IPS DF 4.7 (cell line): ENCODE results near the gene NFATC3.

Experiments used
- DNase-seq: peaks from one replicate; pipeline ENCODE4 v3.0.0-alpha.2; 2013; ENCODE audit warnings: low spot score; ENCODE audit errors: extremely low read depth

NFATC3 gene

GRCh38 chr16:68230176-68230571 is 145.0 kb downstream of the NFATC3 start:
- no peak for DNase-seq

GRCh38 chr16:68230956-68231355 is 145.8 kb downstream of the NFATC3 start:
- DNase-seq, result no peak

GRCh38 chr16:68231384-68232136 is 146.4 kb downstream of the NFATC3 start:
- DNase-seq, result no peak

GRCh38 chr16:68232335-68232734 is 147.2 kb downstream of the NFATC3 start:
- DNase-seq, result no peak

GRCh38 chr16:68233085-68233834 is 148.1 kb downstream of the NFATC3 start:
- DNase-seq, result no peak

- no peak for DNase-seq
Measured at GRCh38 chr16:68233835-68234187, 148.6 kb downstream of the NFATC3 start.

GRCh38 chr16:68234188-68235107 is 149.3 kb downstream of the NFATC3 start:
- no peak for DNase-seq

- DNase-seq, result no peak
Measured at GRCh38 chr16:68235108-68235886, 150.1 kb downstream of the NFATC3 start.

- no peak for DNase-seq
Measured at GRCh38 chr16:68235887-68236136, 150.6 kb downstream of the NFATC3 start, which contains the start of gene ESRP2. ESRP2 (minus strand) TSS chr16:68236127; CDS start chr16:68236045, 82 bp downstream.

- DNase-seq, result no peak
Measured at GRCh38 chr16:68236137-68236825, 151.1 kb downstream of the NFATC3 start.

- no peak for DNase-seq
Measured at GRCh38 chr16:68236826-68237242, 151.7 kb downstream of the NFATC3 start.

GRCh38 chr16:68237243-68238028 is 152.3 kb downstream of the NFATC3 start:
- no peak for DNase-seq

GRCh38 chr16:68238029-68238345 is 152.8 kb downstream of the NFATC3 start:
- no peak for DNase-seq

GRCh38 chr16:68242085-68242484 is 156.9 kb downstream of the NFATC3 start:
- no peak for DNase-seq

GRCh38 chr16:68242926-68243858 is 158.0 kb downstream of the NFATC3 start:
- no peak for DNase-seq

GRCh38 chr16:68244481-68244902 is 159.3 kb downstream of the NFATC3 start:
- no peak for DNase-seq

GRCh38 chr16:68244903-68245853 is 160.0 kb downstream of the NFATC3 start, which contains the start of gene PLA2G15:
PLA2G15 (plus strand) TSS chr16:68245373; CDS start chr16:68245427, 54 bp downstream.
- DNase-seq, result no peak

GRCh38 chr16:68246121-68246520 is 161.0 kb downstream of the NFATC3 start:
- DNase-seq, result no peak
